ENCODE data around the gene ATP8A2.

GRCh38 chr13:25846222-25846984, 474.6 kb downstream of the ATP8A2 start:
- TF ChIP-seq CTCF (IDR thresholded peaks at IDR 0.05): no peak
- TF ChIP-seq POLR2AphosphoS5 (IDR thresholded peaks at IDR 0.05): no peak
- TF ChIP-seq POLR2A (IDR thresholded peaks at IDR 0.05): no peak

All from transverse colon (tissue), 4 donors.